NB4 (cell line): Measurements from ENCODE around the gene BRSK2.
"Not testable (repeated sequence)": the region's sequence is repeated elsewhere in the genome, so short reads cannot be mapped to it uniquely, and the experiment has no call there.

Experiments used
- DNase-seq: peaks from one replicate; pipeline ENCODE4 v3.0.0; 2010; ENCODE audit warnings: low read depth
- H3K4me3 ChIP-seq: one replicate; pipeline ENCODE4 v1.5.1; 2011; ENCODE audit warnings: mild to moderate bottlenecking, low read depth, low read length, moderate library complexity
- CTCF ChIP-seq: IDR thresholded peaks from one replicate; pipeline ENCODE4 v1.5.1; 2012; ENCODE audit warnings: low read depth, low read length
- MAX ChIP-seq: IDR thresholded peaks from 2 replicates; pipeline ENCODE4 v1.6.1; 2011; ENCODE audit warnings: low read depth, low read length
- MYC ChIP-seq: IDR thresholded peaks from 2 replicates; pipeline ENCODE4 v1.6.1; 2011; ENCODE audit warnings: low read depth, low read length
- POLR2A ChIP-seq: IDR thresholded peaks from 2 replicates; pipeline ENCODE4 v1.6.1; 2011; ENCODE audit warnings: mild to moderate bottlenecking; ENCODE audit not compliant: insufficient read length; ENCODE audit errors: extremely low read depth

BRSK2 gene

GRCh38 chr11:1354125-1354938 is 35.4 kb upstream of the BRSK2 start:
- H3K4me3 ChIP-seq, result no peak overlapping the region
- no peak for DNase-seq
- TF ChIP-seq CTCF, result no peak
- no peak for TF ChIP-seq MYC
- TF ChIP-seq POLR2A, result no peak
- no peak for TF ChIP-seq MAX

- no peak for DNase-seq
- H3K4me3 ChIP-seq, result no peak overlapping the region
- TF ChIP-seq CTCF (no peak), MYC (no peak), MAX (no peak), POLR2A (no peak)
Measured at GRCh38 chr11:1356007-1356435, 33.7 kb upstream of the BRSK2 start.

DNA sequence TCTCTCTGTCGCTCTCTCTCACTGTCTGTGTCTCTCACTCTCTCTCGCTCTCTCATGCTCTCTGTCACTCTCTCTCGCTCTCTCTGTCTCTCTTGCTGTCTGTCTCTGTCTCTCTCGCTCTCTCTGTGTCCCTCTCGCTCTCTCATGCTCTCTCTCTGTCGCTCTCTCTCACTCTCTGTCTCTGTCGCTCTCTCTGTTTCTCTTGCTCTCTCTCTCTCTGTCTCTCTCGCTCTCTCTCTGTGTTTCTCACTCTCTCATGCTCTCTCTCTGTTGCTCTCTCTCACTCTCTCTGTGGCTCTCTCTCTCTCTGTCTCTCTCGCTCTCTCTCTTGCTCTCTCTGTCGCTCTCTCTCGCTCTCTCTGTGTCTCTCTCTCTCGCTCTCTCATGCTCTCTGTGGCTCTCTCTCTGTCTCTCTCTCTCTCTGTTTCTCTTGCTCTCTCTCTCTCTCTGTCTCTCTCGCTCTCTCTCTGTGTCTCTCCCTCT is 33.2 kb upstream of the BRSK2 start:
- no peak for DNase-seq
- no peak for TF ChIP-seq CTCF
- TF ChIP-seq MAX, result no peak
- no peak for TF ChIP-seq MYC
- TF ChIP-seq POLR2A, result no peak
- no peak overlapping the region for H3K4me3 ChIP-seq

- no peak overlapping the region for H3K4me3 ChIP-seq
- TF ChIP-seq MYC (no peak), POLR2A (no peak), CTCF (no peak), MAX (no peak)
- no peak for DNase-seq
Measured at GRCh38 chr11:1358286-1358685, 31.4 kb upstream of the BRSK2 start.

DNA sequence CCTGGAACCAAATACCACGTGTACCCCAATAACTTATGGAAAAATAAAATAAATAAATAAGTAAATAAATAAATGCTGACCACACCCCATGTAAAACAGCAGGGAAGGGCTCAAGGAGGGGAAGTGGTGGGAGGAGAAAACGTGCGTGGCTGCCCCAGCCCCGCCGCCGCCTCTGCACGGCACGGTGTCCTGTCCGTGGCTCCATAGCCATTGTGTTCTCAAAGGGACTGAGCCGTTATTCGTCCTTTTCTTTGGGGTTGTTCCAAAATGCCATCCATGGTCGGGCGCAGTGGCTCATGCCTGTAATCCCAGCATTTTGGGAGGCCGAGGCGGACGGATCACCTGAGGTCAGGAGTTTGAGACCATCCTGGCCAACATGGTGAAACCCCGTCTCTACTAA is 30.8 kb upstream of the BRSK2 start:
- H3K4me3 ChIP-seq, DNase-seq: not testable (repeated sequence)

- H3K4me3 ChIP-seq, result no peak overlapping the region
- TF ChIP-seq MYC (no peak), CTCF (no peak), POLR2A (no peak), MAX (no peak)
- no peak for DNase-seq
Measured at GRCh38 chr11:1359556-1359955, 30.2 kb upstream of the BRSK2 start.
